Measurements from ENCODE around the gene SNTN.

DNA sequence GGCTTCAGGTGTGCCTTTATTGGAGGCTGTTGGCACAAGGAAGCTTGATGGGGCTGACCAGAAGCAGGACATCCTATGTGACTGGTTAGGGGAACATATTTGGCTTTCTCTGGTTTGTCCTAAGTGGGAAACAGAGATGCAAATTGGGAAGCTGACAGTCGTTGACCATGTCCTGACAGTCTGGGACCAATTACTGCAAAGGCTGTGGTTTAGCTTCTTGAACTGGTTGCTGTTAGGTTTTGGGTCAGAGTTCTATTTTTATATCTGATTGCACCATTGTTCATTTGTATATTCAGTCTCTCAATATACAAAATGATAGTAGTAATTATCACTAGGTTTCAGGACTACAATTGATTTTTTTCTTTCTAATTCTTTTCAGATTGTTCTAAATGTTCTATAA is 36.8 kb downstream of the SNTN start:
- TF ChIP-seq ZBTB8A (CRISPR knock-in tag; IDR thresholded peaks at IDR 0.05; ENCODE audit: borderline replicate concordance, low read depth) (no peak), YEATS2 (CRISPR knock-in tag; IDR thresholded peaks at IDR 0.05; ENCODE audit: borderline replicate concordance) (no peak), CEBPG (CRISPR knock-in tag; IDR thresholded peaks at IDR 0.05) (no peak), JUND (CRISPR knock-in tag; IDR thresholded peaks at IDR 0.05) (no peak), MAX (IDR thresholded peaks at IDR 0.05) (no peak), ZNF598 (CRISPR knock-in tag; IDR thresholded peaks at IDR 0.05; ENCODE audit: borderline replicate concordance) (no peak), SIX1 (CRISPR knock-in tag; IDR thresholded peaks at IDR 0.05; ENCODE audit: borderline replicate concordance) (no peak)

Data from HepG2 (cell line).